Measurements from ENCODE around the gene DNAL4. TPM values are rescaled to one million over a fixed set of nuclear protein-coding genes. Genes with fewer than 3 reads are reported as not detected.

Gene DNAL4
- total and polyA plus RNA-seq, 2 donors (not counting 3 experiments of a cell fraction or from before 2014, with no cell fraction given): 12.9 to 22.7 TPM

DNA sequence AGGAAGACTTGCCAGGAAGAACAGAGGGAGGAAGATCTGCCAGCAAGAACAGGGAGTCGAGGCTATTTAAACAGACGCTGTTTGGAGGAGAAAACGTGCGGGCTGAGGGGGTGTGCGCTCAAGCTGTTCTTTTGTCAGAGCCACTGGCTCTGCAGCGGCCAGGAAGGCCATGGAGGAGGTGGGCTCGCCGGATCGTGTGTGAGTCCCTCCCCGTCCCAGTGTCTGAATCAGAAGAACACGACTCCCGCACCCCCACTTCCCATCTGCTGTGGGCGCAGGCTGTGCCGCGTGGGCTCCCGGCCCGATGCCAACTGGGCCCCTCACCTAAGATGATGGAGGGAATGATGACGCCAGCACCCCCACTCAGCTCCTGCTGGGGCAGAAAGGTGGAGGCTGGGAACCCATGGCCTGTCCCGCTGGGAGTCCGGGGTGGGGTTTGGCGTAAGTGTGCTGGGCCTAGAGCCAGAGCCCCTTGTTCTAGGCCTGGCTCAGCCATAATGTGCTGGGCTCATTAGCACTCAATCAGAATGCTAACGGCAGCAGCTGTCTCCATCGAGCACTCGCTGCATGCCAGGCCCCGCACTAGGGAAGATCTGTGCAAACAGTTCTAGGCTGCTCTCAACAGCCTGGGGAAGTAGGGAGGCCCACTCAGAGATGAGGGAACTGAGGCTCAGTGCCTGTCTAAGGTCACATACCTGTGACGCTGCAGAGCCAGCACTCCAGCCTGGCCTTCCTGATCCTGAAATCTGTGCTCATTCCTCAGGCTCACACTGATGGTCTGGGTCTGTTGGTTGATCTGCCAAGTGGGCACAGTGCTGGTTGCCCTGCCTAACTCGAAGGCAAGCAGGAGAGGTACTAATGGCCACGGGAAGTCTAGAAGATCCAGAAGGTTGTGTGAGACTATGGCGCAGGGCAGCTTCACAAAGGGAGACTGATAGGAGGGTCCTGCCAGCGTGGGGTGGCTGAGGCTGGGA lies 38.3 kb upstream of the DNAL4 start:
- intact Hi-C loops (cut with micrococcal nuclease): no loop called here
- Histone ChIP-seq H3K4me2 (ENCODE audit: insufficient read depth, low read length) (no peak overlapping the region), H2AFZ (ENCODE audit: low read depth, low read length) (no peak overlapping the region), H3K4me1 (ENCODE audit: control insufficient read depth, extremely low read depth, insufficient read depth, low read length) (no peaks in the 10 kb centered on the region), H3K79me2 (ENCODE audit: control insufficient read depth, insufficient read depth, low read length) (no peaks in the 10 kb centered on the region), H3K27ac (ENCODE audit: insufficient read depth, low read depth, low read length) (no peak overlapping the region), H3K36me3 (ENCODE audit: control insufficient read depth in 2 of 2, extremely low read depth in 1 of 2, insufficient read depth in 2 of 2, low read length in 2 of 2) (no peaks in the 10 kb centered on the region), H3K27me3 (ENCODE audit: control insufficient read depth in 2 of 2, insufficient read depth in 2 of 2, low read length in 2 of 2) (no peaks in the 10 kb centered on the region), H4K20me1 (replicated peaks; ENCODE audit: control insufficient read depth, extremely low read depth, insufficient read depth, low read length) (no peaks in the 10 kb centered on the region), H3K9me1 (replicated peaks; ENCODE audit: control insufficient read depth, extremely low read depth, insufficient read depth, low read length) (no peaks in the 10 kb centered on the region), H3K4me3 (replicated peaks in 1 of 3; ENCODE audit: insufficient read depth in 1 of 3, low read depth in 1 of 3, low read length in 3 of 3) (no peak overlapping the region), H3K9ac (replicated peaks; ENCODE audit: extremely low read depth, insufficient read depth, low read length) (no peak overlapping the region), H3K9me3 (replicated peaks; ENCODE audit: control insufficient read depth, insufficient read depth, low read length) (no peaks in the 10 kb centered on the region)
- POLR2A ChIA-PET: no interaction called here
- dilution Hi-C loops (cut with MboI; ENCODE audit: extremely low pct_ligation_motif_present, low sequenced_read_pairs): no loop called here
- DNase-seq (ENCODE audit: low read depth, low spot score) (no peak), FAIRE-seq (no peak)
- CTCF ChIA-PET: interaction anchor here (1.2 to 14.8 kb wide), 3 partner anchors 63 to 289 kb away, joined by 3 to 198 read pairs (median 5); no protein-coding TSS in a partner anchor
- BruUV-seq (replicated peaks): no TSS peak
- no peak for TF ChIP-seq GATA2 (IDR thresholded peaks at IDR 0.05; ENCODE audit: insufficient read depth, insufficient read length, low read depth, low read length)
- TF ChIP-seq, protein P1, sequence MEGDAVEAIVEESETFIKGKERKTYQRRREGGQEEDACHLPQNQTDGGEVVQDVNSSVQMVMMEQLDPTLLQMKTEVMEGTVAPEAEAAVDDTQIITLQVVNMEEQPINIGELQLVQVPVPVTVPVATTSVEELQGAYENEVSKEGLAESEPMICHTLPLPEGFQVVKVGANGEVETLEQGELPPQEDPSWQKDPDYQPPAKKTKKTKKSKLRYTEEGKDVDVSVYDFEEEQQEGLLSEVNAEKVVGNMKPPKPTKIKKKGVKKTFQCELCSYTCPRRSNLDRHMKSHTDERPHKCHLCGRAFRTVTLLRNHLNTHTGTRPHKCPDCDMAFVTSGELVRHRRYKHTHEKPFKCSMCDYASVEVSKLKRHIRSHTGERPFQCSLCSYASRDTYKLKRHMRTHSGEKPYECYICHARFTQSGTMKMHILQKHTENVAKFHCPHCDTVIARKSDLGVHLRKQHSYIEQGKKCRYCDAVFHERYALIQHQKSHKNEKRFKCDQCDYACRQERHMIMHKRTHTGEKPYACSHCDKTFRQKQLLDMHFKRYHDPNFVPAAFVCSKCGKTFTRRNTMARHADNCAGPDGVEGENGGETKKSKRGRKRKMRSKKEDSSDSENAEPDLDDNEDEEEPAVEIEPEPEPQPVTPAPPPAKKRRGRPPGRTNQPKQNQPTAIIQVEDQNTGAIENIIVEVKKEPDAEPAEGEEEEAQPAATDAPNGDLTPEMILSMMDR (IDR thresholded peaks at IDR 0.05; ENCODE audit: extremely low read depth in 1 of 2, insufficient read depth in 1 of 2, low read depth in 1 of 2, low read length in 2 of 2): no peak
- no peak for TF ChIP-seq FOS (IDR thresholded peaks at IDR 0.05; ENCODE audit: borderline replicate concordance, insufficient read depth, low read length)
- TF ChIP-seq, protein P2, sequence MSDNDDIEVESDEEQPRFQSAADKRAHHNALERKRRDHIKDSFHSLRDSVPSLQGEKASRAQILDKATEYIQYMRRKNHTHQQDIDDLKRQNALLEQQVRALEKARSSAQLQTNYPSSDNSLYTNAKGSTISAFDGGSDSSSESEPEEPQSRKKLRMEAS (IDR thresholded peaks at IDR 0.05; ENCODE audit: insufficient read depth, insufficient read length): no peak
